DMS114 treated with DMSO at 0.1 percent for 48 hours (cell line): ENCODE results near the gene CHTOP.

ENCODE experiments used
- DNase-seq: peaks from one replicate; lab custom pipeline; 2025; ENCODE audit not compliant: unreplicated experiment; lab: John Stamatoyannopoulos, UW

Gene CHTOP

DNA sequence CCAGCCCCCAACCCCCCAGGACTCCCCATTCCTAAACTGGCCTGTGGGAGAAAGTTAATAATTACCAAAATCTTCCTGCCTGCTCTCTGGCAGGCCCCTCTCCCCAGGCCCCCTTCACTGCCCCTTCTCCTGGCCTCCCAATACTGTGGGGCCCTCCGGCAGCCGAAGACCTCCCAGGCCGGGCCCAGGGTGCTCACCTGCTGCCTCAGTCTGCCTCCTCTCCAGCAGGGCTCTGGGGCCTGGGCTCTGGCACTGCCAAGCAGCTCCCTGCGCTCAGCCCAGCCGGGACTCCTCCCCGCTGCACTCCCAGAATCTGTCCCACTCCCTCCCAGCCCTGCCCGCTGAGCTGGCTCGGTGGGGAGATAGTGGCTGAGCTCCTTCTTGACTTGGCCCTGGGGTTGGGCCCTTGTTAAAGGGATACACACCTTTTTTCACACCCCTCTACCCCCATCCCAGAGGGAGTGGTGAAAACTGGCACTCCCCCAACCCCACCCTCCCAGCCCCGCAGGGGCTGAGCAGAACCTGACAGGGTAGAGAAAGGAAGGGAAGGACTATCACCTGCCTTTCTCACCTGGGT lies 21.0 kb upstream of the CHTOP start, which contains the start of gene S100A16:
S100A16 (minus strand) TSS at position 383 of the 577 bp plus-strand sequence. CDS start 4,986 bp downstream, outside the sequence.
- no peak for DNase-seq

DNA sequence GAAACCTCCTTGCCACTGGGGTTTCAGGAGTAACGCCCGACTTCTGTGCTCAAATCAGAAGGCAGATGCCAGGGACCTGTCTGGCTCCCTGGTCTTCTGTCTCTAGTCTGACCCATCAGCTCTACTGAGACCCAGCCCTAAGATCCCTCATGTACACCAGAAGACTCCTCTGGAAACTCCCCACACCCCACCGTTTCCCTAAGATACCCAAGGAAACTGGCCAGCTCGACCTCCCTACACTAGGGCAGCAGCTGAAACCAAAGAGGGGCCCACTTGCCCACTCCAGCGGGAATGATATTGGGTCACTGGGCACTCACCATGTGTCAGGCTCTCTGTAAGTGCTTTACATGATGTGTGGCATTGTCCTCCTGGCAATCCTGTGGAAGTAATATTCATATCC lies 20.5 kb upstream of the CHTOP start:
- no peak for DNase-seq

DNA sequence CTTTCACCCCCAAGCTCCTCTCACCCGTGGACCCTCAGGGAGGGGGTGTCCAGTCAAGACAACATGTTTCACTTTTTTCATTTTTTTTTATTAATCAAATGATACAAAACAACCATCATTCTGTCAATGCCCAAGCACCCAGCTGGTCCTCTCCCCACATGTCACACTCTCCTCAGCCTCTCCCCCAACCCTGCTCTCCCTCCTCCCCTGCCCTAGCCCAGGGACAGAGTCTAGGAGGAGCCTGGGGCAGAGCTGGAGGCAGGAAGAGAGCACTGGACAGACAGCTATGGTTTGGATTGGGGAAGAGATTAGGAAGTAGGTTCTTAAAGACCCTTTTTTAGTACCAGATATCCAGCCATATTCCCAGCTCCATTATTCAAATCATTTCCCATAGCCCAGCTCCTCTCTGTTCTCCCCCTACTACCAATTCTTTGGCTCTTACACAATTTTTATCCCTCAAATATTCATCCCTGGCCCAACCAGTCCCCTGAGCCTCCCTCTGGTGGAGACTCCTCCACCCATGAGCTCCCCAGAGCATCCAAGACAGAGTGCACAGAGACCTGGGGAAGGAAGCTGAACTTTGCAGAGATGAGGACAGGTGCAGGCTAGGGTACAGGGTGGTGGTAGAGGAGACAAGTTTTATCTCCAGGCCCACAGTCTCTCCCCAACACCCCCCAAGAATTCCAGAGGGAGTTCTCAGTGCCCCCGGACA lies 19.5 kb upstream of the CHTOP start:
- no peak for DNase-seq

DNA sequence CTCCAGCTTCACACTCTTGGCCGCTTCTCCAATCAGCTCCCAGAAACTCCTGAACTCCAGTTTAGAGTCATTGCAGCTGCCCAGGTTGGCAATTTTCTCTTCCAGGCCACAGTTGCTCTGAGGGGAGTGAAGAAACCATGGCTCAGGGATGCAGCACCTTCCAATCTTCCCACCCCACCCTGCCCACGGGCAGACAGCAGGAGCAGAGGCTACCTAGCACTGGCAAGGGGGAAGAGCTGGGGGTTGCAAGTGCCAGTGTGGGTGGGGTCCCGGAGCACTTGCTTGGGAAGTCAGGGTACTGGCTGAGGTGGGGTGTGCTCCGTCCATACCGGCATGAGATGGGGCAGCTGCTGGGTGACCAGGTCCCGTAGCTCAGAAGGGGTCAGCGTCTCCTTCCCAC lies 19.0 kb upstream of the CHTOP start:
- DNase-seq: no peak

DNA sequence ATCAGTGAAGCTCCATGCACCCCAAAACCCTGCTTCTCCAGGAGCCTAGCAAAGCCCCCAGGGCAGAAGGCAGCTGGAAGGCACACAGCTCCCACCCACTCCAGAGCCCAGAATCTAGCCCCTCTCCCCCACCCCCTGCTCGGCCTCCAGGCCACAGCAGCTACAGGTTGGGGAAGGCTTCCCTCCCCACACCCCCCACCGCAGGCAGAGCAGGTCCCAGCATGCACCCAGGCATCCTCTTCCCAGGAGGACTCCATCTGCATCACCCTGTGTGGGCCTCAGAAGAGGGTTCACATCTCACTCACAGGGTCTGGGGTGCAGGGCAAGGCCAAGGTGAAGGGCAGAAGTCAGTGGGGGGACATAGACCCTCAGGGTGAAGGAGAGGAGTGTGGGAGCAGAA lies 18.5 kb upstream of the CHTOP start:
- DNase-seq: no peak

DNA sequence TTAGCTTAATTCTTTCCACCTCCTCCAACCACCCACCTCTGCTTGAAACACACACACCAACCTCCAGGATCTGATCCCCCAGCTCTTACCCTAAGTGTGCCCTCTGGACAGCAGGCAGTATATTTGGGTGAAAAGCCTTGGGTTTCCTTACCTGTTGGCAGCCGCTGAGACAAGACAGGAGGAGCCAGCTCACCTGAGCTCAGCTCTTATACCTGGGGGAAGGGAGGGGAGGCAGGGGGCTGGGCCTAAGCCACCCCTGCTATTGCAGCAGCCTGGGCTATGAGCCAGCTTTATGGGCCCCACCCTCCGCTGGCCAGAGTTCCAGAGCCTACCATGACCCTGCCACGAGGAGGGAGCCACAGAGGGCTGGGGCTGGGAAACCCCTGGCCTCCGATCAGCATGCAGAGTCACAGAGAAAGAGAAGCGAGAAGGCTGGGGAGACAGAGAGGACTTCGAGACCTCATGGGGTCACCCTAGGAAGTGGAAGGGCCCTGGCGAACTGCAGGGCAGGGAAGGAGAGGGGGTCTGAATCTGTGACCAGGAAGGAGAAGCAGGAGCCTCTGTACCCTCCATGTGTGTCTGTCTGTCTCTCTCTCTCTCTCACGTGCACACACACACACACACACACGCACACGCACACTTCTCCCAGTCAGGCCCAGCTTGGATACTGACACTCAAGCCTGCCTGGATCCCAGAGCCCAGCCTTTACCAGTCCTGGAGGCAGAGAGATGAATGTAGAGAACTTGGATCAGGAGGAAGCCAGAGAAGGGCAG lies 17.5 kb upstream of the CHTOP start, which contains the start of gene S100A14:
S100A14 (minus strand) TSS at position 182 of the 773 bp plus-strand sequence. CDS start 467 bp downstream, outside the sequence.
- DNase-seq: no peak

DNA sequence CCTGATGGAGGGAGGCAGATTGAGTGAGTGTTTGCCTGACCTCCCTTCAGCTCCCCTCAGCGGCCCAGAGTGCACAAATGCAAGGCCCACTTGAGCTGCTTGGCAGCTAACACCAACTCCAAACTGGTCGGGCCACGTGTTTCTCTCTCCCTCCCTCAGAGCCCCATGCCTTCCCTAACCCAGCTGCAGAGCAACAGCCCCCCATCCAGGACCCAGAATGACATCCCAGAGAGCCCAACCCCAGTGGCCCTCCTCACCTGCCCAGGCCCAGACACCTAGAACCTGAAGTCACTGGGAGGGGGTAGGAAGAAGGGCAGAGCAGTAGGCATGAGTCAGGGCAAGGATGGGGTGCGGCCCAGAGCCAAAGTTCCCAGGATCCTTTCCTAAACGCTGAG lies 17.0 kb upstream of the CHTOP start:
- no peak for DNase-seq

DNA sequence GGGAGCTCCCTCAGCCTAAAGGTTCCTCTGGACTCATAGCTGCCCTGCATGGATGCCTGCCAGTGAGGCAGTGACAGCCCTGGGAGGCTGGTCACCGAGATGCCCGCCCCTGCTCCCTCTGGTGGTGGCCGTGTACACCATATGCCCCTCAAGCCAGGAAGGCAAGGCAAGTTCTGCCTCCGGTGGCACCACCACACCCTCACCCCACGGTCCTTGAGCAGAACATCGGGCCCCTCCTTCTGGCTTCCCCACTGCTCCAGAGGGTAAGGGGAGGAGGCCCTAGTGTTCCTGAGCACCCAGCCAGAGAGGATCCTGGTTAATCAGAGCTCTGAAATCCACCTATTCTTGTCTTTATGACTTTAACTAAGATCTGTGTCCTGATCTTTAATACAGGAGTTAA lies 16.2 kb upstream of the CHTOP start:
- DNase-seq: peak; percentile 61

DNA sequence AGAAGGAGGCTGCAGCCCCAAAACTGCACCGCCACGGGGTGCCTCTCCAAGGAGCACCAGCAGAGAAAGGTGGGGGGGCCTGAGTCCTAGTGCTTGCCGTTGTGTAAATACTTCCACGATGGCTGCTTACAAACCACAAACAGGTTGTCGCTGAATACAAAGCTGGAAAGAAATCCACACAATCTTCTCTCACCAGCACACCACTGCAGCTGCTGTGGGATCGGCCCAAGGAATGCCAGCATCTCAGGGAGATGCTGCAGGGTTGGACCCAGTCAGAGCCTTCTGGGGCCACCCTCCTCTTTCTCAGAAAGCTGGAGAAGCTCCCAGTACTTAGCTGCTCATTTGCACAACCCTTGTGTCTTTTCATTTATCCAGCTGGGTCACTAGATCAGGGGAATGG lies 14.7 kb upstream of the CHTOP start:
- DNase-seq: no peak

DNA sequence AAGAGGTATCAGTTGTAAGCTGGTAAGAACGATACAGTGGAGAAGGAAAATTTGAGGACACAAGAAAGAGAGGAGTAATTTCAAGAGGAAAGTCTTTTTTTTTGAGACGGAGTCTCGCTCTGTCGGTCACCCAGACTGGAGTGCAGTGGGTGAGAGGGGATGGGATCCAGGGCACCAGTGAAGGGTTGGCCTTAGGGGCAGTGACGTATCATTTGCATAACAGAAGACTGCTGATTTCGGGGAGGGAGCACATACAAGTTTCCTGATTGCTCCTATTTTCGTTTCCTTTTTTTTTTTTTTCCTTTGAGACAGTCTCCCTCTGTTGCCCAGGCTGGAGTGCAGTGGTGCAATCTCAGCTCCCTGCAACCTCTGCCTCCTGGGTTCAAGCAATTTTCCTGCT lies 10.8 kb upstream of the CHTOP start:
- no peak for DNase-seq

DNA sequence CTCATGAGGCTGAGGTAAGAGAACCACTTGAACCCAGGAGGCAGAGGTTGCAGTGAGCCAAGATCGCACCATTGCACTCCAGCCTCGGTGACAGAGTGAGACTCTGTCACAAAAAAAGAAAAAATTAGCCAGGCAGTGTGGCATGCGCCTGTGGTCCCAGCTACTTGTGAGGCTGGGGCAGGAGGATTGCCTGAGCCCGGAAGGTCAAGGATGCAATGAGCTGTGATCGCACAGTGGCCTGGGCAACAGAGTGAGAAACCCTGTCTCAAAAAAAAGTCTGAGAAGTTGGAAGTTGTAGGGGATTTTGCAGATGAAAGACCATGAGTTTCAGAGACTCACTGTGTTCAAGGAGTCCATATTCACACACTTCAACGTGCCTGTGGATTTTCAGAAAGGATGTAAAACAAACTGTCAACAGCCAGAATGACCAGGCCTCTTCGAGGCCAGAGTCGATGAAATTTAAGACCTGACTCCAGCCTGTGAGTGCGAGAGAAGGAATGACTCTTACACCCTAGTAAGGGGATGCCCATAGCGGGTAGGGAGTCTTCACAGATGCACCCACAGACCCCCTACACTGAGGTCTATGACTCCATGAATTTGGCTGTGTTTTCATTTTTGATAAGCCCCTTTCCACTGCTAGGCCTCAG lies 8.8 kb upstream of the CHTOP start:
- no peak for DNase-seq

DNA sequence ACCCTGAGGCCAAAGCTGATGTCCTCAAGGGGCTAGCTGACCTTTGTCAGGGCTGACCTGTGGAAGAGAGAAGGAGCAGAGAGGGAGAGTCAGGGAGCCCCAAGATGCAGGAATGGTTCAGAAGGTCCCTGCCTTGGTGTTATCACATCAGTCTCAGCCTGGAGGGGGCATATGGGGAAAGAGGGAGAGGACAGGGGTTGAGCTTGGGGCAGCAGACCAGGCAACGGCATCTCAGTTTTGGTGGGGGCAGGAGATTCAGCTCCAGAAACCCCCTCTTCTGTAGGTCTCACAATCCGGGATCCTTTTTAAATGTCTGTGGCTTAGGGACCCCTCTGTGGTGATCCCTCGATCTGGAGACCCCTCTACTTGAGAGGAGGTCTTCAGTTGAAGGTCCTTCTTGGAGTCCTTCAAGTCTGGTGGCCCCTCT lies 7.4 kb upstream of the CHTOP start:
- DNase-seq: no peak

DNA sequence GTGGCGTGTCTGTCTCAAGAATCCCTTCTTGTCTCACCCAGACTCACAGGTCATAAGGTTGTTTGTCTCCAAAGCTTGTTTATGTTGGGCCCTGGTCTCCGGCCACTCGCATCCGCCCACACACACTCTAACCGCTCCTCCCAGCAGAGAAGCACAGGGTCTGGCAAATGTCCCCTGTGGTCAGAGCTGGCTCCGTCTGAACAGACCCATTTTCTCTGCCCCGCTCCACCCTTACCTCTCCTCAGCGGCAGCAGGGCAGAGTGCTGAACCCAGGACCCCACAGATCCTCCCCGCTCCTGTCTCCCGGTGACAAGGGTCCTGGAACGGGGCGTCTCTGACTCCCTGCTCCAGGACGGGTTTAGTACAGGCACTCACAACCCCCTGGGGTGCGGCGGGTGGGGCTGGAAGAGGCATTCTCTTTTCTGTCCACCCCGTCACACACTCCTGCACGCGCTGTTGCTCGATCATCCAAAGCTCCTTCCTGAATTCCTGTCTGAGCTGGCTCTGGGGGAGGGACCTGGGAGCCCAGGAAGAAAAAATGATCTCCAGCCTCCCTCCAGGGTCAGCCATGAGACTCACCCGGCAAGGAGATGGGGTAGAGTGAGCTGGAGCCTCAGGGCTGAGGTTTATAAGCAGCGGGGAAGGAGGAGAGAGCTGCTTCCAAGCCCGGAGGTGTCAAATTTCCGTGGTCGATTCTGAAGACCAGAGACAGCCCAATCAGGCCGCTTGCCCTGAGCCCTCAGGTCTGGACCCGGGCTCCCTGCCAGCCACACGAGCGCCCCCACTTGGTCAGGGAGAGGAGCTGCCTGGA lies 6.8 kb upstream of the CHTOP start, which contains the start of gene S100A13:
S100A13 (minus strand) TSS at position 602 of the 811 bp plus-strand sequence. CDS start 1,033 bp downstream, outside the sequence.
- no peak for DNase-seq

DNA sequence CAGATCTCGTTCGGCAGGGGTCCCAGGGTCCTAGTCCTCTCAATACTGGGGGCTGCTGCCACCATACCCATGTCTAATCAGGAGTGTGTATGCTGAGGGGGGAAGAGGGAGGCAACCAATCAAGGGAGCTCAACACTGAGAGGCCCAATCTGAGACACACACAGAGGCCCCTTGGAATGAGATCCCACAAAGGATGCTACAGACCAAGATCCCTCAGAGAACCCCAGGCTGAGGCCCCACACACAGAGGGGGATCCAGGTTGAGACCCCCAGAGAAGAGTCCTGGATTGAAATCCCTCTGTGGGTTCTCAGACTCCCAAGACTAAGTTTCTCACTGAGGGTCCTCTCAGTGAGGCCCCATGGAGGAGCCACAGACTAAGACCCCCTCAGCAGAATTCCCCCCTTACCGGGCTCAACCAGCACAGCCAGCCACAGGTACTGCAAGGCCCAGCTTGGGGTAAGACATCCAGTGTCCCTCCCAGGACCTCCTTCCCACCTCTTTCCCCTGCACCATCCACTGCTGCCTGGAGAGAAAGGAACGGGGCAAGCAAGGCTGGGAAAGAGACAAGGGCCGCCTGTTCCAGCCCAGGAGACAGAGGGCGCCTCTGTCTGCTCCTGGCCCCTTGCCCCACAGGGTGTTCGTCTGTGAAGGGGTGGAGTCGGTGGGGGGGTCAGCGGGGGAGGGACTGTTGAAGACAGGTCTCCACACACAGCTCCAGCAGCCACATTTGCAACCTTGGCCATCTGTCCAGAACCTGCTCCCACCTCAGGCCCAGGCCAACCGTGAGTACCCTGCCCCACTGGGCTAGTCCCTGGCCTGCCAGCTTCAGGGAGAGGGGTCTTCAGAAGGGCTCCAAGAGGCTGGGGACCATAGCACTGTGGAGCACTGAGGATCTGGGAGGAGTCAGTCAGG lies 5.9 kb upstream of the CHTOP start, which contains the start of gene S100A1:
S100A1 (plus strand) TSS at position 720 of the 912 bp plus-strand sequence. CDS start 2,088 bp downstream, outside the sequence.
- DNase-seq: no peak

DNA sequence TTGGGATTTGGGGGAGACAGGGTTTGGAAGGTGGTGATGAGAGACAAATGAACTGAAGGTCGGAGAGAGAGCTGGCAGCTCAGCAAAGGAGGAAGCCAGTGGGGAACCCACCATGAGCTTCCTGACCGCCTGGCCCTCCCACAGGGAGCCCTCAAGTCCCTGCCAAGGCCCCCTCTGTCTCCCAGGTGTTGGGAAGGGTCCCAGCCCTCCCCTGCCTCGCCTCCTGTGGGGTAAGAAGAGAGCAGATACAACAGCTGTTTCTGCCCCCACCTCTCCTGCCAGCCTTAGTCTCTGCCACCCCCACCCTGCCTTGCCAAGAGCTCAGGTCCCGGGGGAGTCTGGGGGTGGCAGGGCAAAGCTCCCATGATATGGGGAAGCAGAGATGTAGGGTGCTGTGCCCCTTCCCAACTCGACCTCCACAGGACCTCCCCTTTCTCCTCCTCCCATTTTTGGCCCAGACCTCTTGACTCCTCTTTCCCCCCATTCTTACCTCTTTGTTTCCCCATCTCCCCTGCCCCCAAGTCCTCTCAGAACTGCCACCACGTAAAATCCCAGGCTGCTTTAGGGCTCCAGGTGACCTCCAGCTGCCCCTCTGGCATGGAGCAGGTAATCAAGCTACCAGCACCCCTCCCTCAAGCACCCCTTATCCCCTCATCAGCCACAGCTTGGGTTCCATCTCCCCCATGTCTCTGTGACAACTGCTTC lies 5.1 kb upstream of the CHTOP start:
- DNase-seq: no peak

DNA sequence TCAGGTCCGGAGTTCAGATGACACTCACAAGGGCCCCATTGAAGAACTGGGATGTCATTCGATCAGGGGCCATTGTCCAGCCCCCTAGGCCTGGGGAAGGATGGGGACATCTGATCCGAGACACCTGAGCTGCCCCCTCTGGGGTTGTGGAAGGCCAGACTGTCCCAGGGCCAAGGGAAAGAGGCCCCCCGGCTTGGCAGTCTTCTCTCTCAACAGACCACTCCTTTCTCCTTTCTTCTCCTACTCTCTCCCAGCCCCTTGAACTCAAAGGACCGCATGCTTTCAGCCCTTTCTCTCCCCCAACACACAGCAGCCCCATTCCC lies 4.6 kb upstream of the CHTOP start:
- DNase-seq: no peak

DNA sequence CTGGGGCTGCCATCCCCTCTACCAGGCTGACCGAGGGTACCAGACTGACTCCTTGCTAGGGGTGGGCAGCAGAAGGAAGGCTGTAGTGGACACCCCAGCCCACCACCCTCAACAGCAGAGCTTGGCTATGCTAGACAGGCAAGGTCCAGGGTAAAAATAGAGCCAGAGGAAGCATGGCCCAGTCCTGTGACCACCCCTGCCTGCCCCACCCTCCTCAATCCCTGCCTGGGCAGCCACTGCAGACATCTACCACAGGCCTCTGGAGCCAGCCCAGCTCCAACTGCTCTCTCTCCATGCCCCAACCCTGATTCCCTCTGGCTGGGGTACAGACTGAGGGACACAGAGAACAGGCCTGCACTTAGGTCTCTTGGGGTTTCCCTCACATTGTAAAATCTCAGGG lies 3.9 kb upstream of the CHTOP start:
- no peak for DNase-seq

DNA sequence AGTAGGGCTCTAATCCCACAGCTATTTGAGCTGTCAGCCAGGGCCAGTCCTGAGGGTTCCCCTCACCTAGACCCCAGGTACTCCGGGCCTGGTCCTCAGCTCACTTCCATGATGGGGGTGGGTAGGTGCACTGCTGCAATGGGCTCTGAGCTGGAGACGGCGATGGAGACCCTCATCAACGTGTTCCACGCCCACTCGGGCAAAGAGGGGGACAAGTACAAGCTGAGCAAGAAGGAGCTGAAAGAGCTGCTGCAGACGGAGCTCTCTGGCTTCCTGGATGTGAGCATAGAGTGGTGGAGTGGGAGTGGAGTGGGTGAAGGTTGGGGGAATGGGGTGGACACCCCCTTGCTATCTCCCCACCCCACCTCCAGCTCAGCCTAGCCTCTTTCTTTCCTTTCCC lies 3.5 kb upstream of the CHTOP start:
- DNase-seq: no peak
